ENCODE data around the gene SERINC2.
A peak's percentile ranks its signal among the peaks of the same experiment; 100 is the strongest.
"Not testable (repeated sequence)": the region's sequence is repeated elsewhere in the genome, so short reads cannot be mapped to it uniquely, and the experiment has no call there.

Gene SERINC2

DNA sequence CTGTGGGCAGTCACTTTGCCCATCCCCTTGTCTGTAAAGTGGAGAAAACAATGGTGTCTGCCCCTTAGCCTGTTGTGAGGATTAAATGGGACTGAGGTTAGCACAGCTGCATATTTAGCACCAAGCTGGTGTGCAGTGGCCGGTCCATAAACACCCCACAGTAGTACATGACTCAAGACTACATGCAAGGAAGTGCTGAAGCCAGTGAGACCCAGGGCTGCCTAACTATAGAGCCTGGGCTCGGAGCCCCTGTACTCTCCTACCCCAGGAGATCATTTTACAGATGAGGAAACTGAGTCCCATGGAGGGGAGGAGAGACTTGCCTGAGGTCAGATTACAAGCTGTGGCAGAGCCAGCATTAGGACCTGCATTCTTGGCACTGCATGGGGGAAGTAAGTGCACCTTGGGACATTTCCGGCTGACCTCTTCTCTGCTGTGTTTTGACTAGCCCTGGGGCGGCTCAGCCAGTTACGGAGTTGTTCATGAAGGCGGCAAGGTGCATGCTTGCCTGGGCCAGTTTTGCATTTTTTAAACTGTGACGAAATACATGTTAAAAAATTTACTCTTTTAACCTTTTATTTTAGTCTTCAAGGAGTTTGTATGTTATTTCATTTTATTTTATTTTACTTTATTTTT, 3.2 kb downstream of the SERINC2 start:
- no peak for DNase-seq

DNA sequence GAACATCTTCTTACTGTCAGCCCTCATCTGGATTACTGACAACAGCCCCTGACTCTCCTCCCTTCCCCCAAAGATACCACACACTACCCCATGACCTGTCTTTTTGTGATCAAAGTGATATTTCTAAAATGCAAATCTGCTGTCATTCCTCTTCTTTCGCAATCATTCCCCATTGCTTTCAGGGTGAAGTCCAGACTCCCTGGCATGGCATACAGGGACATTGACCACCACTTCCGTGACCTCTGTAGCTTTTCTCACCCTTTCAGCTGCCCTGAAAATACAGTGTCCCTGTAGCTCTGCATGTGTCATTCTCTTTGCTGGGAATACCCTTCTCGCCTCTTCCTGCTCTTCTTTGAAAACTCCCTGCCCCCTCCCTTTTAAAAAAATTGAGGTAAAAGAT, 4.1 kb downstream of the SERINC2 start:
- DNase-seq, result no peak

- DNase-seq, result no peak
These were observed 5.8 kb downstream of the SERINC2 start for GRCh38 chr1:31418626-31419323.

GRCh38 chr1:31420716-31421115, 7.7 kb downstream of the SERINC2 start:
- no peak for DNase-seq

DNA sequence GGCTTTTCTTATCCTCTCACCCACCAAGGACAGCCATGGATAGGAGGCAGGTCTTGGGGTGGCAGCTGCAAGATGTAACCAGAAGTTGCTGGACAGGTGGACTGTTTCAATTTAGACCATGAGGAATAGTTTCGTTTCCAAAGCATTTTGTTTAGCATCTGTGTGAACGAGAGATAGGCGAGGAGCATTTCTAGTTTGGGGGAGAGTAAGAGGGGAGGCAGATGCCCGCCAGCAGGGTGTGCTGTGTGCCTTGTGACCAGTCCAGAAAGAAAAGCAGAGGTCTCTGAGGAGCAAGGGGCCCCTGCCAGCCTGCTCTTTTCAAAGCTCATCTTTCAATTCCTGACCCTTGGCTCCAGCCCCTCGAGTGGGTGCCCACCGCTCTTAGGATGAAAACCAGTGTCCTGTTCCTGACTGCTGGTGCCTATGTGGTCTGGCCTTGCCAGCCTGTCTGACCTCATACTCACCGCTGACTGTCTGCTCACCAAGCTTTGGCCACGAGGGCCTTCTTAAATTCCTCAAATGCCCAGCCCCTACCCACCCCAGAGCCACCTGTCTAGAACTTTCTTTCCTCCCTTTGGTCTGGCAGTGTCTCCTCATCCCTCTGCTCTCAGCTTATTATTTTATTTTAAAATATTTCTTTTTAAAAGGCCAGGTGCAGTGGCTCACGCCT, 8.5 kb downstream of the SERINC2 start:
- no peak for DNase-seq

GRCh38 chr1:31422505-31423319, 9.7 kb downstream of the SERINC2 start:
- DNase-seq, result peak; percentile 58

GRCh38 chr1:31423418-31423947, 10.5 kb downstream of the SERINC2 start:
- no peak for DNase-seq

DNA sequence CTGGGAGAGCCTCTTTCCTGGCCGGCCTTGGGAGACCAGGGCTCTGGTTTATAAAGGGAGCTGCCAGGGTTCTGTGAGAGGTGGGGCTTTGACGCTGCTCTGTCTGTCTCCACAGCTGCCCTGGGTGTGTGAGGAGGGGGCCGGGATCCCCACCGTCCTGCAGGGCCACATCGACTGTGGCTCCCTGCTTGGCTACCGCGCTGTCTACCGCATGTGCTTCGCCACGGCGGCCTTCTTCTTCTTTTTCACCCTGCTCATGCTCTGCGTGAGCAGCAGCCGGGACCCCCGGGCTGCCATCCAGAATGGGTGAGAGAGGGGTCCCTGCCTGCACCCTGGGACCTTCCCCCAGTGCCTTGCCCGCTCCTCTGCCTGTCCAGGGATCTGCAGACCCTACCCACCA, 11.6 kb downstream of the SERINC2 start:
- no peak for DNase-seq

GRCh38 chr1:31425301-31426081, 12.5 kb downstream of the SERINC2 start:
- DNase-seq, result no peak

DNA sequence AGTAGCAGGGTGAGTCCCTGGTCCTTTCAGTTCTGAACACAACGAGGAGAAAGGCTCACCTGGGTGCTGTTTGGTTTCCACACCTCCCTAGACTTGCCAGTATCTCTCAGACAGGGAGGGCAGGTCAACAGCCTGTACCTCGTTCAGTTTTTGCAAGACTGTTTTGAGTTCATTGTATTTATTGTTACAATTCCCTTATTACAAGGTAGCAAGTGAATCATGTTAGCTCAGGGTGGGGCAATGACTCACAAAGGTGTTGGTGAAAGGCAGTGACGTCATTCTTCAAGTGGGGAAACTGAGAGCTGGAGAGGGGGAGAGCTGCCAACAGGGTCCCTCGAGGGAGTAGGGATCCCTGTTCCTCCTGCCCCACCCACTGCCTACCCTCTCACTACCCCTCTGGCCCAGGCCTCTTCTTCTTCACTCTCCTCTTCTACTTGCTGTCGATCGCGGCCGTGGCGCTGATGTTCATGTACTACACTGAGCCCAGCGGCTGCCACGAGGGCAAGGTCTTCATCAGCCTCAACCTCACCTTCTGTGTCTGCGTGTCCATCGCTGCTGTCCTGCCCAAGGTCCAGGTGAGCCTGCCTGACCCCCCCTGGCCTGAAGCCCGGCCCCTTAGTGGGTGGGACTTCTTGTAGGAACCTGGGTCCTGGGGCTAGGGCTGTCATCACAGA, 13.4 kb downstream of the SERINC2 start:
- no peak for DNase-seq

- DNase-seq, result no peak
These were observed 14.3 kb downstream of the SERINC2 start for GRCh38 chr1:31427322-31427721.

GRCh38 chr1:31428436-31429221, 15.6 kb downstream of the SERINC2 start:
- DNase-seq, result no peak

DNA sequence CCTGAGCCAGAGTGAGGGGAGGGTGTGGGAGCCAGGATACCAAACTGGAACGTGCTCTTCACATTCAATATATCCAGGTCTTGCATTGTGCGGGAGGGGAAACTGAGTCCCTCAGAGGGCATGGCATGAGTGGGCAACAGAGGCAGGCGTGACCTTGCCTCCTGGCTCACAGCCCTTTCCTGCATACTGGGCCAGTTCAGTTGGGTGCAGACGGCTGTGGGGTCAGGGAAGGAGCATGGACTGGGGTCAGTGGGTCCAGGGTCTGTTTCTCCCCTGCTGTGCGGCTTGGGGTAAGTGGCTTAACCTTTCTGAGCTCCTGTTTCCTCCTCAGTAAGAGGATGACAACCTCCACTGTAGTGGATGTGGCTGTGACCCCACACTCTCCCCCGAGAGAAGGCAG, 16.6 kb downstream of the SERINC2 start:
- DNase-seq, result no peak

DNA sequence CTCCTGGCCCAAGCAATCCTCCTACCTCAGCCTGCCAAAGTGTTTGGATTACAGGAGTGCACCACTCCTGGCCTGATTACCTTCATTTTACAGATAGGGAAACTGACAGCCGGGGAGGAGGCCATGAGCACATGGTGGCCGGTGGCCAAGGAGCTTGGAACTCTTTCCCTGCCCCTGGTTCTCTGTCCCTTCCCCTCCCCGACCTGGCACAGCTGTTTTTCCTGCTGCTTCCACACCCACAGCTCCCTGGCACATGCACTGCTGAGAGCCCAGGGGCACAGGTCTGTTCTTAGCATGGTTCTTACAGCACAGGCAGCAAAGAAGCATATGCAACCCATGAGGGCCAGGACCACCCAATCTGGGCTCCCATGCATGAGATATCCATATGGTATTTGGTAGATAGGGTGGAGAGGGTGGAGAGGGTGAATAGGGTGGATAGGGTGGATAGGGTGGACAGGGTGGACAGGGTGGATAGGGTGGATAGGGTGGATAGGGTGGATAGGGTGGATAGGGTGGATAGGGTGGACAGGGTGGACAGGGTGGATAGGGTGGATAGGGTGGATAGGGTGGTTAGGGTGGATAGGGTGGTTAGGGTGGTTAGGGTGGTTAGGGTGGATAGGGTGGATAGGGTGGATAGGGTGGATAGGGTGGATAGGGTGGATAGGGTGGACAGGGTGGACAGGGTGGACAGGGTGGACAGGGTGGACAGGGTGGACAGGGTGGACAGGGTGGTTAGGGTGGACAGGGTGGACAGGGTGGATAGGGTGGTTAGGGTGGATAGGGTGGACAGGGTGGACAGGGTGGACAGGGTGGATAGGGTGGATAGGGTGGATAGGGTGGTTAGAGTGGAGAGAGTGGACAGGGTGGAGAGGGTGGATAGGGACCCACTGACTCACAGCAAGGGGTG, 18.6 kb downstream of the SERINC2 start:
- not testable (repeated sequence) for DNase-seq

DNA sequence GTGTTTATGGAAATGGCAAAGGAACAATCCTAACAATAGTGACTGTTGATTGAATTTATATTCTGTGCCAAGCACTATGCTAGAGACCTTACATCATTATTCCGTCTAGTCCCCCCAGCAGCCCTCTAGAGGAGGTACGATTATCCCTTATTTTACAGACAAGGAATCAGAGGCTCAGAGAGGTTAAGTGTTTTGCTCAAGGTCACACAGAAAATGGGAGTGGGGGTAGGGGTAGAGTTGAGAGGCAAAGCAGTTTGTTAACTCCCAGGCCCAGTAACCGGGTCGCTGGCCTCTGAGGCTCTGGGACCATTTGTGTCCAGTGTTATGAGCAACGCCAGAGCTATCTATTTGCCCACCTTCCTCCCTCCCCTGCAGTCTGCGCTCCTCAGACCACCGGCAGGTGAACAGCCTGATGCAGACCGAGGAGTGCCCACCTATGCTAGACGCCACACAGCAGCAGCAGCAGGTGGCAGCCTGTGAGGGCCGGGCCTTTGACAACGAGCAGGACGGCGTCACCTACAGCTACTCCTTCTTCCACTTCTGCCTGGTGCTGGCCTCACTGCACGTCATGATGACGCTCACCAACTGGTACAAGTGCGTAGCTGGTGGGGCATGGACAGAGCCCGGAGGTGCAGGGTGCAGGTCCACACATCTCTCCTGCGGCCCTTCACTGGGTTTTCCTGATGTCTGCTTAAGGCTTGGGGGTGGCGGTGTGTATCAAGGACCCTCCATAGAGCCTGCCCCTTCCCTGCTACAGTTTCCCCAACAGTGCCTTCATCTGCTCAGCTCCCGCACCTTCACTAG, 19.8 kb downstream of the SERINC2 start:
- no peak for DNase-seq

DNA sequence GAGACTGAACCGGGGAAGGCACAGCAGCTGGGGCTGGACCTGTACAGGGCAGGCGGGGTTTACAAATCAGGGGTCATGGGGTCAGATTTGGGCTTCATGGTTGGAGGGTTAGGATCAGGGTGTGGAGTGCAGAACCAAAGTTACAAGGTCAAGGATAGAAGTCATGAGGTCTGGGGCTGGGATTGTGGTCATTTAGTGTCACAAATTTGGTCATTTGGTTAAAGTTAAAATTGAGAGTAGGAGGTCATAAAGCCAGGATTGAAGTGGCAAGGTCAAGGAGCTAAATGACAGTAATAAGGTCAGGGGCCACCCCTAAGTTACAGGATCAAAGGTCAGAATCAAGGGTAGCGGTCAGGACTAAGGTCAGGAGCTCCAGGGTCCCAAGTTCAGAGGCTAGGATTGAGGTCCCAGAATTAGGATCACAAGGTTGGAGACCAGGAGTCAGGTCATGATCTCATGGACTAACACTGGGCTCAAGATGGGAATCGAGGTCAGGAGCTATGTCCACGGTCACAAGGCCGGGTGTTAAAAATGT, 20.4 kb downstream of the SERINC2 start:
- DNase-seq, result no peak

DNA sequence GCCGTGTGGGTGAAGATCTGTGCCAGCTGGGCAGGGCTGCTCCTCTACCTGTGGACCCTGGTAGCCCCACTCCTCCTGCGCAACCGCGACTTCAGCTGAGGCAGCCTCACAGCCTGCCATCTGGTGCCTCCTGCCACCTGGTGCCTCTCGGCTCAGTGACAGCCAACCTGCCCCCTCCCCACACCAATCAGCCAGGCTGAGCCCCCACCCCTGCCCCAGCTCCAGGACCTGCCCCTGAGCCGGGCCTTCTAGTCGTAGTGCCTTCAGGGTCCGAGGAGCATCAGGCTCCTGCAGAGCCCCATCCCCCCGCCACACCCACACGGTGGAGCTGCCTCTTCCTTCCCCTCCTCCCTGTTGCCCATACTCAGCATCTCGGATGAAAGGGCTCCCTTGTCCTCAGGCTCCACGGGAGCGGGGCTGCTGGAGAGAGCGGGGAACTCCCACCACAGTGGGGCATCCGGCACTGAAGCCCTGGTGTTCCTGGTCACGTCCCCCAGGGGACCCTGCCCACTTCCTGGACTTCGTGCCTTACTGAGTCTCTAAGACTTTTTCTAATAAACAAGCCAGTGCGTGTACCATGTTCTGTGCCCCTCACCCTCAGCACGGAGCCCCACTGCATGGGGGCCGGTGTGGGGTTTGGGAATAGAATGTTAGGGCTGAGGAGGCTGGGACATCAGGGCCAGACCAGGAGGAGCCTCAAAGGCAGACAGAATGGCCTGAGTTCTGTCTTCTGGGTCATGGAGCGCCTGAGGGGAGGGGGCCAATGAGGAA, 21.3 kb downstream of the SERINC2 start:
- no peak for DNase-seq

- no peak for DNase-seq
These were observed 22.0 kb downstream of the SERINC2 start for GRCh38 chr1:31434979-31435378.

All from DMS79 (cell line).